GM19467 (cell line): ENCODE measurements around the gene ARID1A.

ENCODE experiments used
- ATAC-seq: cut with Tn5 transposase; IDR thresholded peaks from one replicate; pipeline ENCODE4 v1.9.1; 2021; ENCODE audit warnings: mild to moderate bottlenecking, moderate library complexity; ENCODE audit not compliant: unreplicated experiment

ARID1A gene

GRCh38 chr1:26826261-26827105, 130.7 kb downstream of the ARID1A start, which contains the start of gene ZDHHC18:
ZDHHC18 (plus strand) TSS chr1:26826688; CDS start chr1:26826805, 117 bp downstream.
- peak; percentile 70 for ATAC-seq

DNA sequence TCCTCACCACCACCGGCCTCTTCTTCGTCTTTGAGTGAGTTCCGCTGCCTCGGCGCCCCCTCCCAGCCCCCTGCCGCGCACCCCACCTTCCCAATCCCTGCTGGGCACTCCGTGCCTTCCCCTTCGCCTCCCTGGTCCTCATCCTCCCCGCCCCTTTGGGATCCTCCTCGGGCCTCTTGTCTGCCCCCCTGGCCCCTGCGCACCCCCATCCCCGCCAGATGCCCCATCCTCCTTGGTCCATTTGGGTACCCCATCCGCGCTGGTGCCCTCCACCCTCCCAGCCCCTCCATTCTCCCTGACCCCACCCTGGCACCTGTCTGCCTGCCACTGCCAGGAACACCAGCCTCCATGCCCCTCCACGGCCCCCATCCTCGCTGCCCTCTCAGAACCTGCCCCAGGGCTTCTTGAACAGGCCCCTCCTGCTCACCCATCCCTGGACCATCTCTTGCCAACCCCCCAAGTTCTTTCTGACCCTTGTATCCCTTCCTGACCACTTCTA, 131.3 kb downstream of the ARID1A start:
- ATAC-seq = no peak

GRCh38 chr1:26827663-26828062, 131.8 kb downstream of the ARID1A start:
- no peak for ATAC-seq

DNA sequence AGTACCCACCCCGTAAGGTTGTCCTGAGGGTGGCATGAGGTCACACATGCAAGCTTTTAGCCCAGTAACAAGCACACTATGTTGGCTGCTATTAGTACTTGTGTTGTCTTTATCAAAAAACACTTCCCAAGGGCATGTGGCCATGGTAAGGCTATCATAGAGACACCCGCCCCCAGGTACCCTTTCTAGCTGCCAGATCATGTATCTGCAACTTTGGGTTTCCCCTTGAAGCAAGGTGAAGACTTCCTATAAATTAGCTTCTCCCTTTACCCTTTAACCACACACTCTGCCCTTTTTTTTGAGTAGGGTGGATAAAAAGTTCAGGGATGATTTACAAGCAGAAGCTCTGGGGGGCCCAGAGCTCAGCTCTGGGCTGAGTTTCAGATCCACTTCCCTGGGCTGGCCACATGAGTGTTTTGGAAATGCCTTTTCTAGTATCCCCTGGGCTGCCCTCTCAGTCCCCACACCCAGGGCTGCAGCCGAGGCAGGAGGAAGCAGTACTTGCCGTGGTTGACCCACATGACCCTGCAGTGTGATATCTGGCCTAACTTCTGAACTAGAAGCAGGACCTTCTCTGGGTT, 132.7 kb downstream of the ARID1A start:
- no peak for ATAC-seq

GRCh38 chr1:26829184-26829911, 133.5 kb downstream of the ARID1A start:
- ATAC-seq = no peak

GRCh38 chr1:26831059-26831458, 135.2 kb downstream of the ARID1A start:
- ATAC-seq = no peak
